GM21423 (cell line): ENCODE measurements around the gene TTC3.
"Not testable (repeated sequence)": the region's sequence is repeated elsewhere in the genome, so short reads cannot be mapped to it uniquely, and the experiment has no call there.

Experiments
- ATAC-seq: cut with Tn5 transposase; IDR thresholded peaks from one replicate; pipeline ENCODE4 v1.9.1; 2021; ENCODE audit warnings: mild to moderate bottlenecking, moderate library complexity; ENCODE audit not compliant: unreplicated experiment

The TTC3 gene

GRCh38 chr21:37072988-37073416 is at the start of gene TTC3, which contains the start of gene PIGP:
TSS of gene TTC3 (plus strand) at chr21:37073254. CDS start at chr21:37087258, 14,004 bp downstream.
TSS of gene PIGP (minus strand) at chr21:37073071. CDS start at chr21:37072515, 556 bp downstream.
- peak; percentile 69 for ATAC-seq

DNA sequence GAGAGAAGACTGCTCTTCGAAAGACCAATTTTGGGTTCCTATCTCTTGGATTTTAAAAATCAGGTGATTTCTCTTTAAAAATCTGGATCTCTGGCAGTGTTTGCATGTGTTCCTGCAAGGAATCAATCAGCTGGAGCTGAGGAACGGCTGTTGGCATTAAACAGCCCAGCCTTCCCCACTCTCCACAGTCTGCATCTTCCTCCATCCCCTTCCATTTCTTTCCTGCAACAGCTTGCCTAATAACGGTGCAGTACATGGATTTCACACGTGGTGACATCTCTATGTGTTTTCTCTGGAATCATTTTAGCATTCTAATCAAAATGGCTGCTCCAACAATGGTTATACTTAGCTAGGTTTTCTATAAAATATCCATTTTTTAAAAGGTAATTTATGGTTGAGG is 46.6 kb upstream of the TTC3 start:
- ATAC-seq = no peak

DNA sequence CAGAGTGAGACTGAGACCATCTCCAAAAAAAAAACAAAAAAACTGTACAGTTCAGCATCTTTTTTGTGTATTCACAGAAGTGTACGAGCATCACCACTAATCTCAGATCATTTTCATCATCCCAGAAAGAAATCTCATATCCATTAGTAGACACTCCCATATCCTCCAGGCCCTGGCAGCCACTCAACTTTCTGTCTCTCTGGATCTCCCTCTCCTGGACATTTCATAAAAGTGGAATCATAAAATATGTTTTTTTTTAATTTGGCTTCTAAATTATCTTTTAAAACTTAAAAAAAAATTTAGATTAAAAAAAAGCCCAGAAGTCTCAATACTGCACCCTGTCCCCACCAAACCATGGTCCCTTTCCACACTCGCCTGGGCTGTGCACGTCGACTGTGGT is 44.5 kb upstream of the TTC3 start:
- no peak for ATAC-seq

DNA sequence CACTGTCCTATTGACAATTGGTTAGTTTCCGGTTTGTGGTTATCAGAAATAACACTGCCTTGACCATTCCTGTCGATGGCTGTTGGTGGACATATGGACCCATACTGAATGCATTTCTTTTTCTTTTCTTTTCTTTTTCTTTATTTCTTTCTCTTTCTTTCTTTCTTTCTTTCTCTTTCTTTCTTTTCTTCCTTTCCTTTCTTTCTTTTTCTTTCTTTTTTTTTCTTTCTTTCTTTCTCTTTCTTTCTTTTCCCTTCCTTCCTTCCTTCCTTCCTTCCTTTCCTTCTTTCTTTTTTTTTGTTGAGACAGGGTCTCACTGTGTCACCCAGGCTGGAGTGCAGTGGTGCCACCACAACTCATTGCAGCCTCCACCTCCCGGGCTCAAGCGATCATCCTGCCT is 42.2 kb upstream of the TTC3 start:
- ATAC-seq = no peak

DNA sequence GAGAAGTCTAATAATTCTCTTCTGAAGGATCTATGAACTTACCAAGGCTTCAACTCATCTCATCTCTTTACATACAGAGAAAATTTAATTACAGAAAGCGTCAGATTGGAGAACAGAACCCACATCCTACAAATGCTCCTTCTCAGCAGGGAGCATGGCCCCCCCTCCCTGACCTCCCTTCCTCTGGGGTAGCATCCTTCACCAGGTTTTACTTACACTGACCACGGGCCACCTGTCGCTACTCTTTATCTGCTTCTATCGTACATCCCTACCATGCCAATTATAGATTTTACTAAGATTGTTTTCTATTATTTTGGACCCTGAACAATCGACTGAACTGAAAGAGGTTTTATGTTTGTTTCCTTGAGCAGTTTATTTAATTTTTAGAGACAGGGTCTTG is 40.8 kb upstream of the TTC3 start:
- ATAC-seq = no peak

GRCh38 chr21:37032877-37033471 is 40.1 kb upstream of the TTC3 start:
- ATAC-seq = no peak

DNA sequence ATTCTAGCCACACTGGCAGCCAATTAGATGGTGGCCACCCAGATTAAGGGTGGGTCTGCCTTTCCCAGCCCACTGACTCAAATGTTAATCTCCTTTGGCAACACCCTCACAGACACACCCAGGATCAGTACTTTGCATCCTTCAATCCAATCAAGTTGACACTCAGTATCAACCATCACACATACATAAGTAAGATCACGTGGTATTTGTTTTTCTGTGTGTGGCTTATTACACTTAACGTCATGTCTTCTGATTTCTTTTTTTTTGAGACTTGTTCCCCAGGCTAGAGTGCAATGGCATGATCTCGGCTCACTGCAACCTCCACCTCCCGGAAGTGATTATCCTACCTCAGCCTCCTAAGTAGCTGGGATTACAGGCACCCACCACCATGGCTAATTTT is 38.7 kb upstream of the TTC3 start:
- ATAC-seq = not testable (repeated sequence)

GRCh38 chr21:37036177-37036576 is 36.9 kb upstream of the TTC3 start:
- no peak for ATAC-seq

DNA sequence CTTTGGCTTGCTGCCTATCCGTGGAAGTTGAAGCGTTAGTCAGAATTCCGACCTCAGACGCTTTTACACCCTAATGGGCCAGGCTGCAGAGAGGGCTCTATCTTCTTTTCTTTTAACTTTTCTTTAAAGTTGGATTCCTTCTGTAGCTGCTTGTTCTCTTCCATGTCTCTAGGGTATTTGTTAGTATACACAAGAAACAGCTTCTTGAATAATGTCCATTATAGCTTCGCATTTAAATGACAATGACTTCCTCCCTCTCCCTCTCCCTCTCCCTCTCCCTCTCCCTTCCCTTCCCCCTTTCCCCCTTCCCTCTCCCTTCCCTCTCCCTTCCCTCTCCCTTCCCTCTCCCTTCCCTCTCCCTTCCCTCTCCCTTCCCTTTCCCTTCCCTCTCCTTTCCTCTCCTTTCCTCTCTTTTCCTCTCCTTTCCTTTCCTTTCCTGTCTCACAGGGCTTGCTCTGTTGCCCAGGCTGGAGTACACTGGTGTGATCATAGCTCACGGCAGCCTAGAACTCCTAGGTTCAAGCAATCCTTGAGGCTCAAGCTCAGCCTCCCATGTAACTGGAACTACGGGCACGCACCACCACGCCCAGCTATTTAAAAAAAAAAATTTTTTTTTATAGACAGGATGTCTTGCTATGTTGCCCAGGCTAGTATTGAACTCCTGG is 33.5 kb upstream of the TTC3 start:
- no peak for ATAC-seq

GRCh38 chr21:37040212-37040611 is 32.8 kb upstream of the TTC3 start:
- no peak for ATAC-seq

DNA sequence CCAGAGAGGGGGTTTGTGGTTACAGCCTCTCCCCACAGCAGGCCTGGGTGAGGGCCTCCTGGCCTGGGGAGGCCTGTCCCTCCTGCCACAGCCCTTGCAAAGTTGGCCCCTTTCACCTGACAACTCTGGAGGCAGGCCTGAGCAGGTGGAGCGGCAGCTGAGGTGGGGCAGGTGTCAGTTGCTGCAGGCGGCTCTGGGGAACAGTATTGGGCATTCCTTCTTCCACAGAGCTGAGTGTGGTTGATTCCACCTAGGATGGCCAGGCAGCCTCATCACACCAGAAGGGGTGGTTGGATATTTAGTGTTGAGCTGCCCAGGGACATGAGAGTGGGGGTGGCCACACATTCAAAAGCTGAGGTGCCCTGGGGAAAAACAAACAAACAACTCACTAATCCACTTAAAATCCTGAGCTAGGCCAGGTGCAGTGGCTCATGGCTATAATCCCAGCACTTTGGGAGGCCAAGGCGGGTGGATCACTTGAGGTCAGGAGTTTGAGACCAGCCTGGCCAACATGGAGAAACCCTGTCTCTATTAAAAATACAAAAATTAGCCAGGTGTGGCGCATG is 31.3 kb upstream of the TTC3 start:
- no peak for ATAC-seq

GRCh38 chr21:37043818-37044217 is 29.2 kb upstream of the TTC3 start:
- ATAC-seq = no peak

- ATAC-seq = no peak
Observed at GRCh38 chr21:37044643-37045042, 28.4 kb upstream of the TTC3 start.

- no peak for ATAC-seq
Observed at GRCh38 chr21:37045149-37045548, 27.9 kb upstream of the TTC3 start.

GRCh38 chr21:37045556-37045955 is 27.5 kb upstream of the TTC3 start:
- ATAC-seq = no peak

GRCh38 chr21:37047079-37047478 is 26.0 kb upstream of the TTC3 start:
- ATAC-seq = no peak

GRCh38 chr21:37049741-37050140 is 23.3 kb upstream of the TTC3 start:
- ATAC-seq = not testable (repeated sequence)

DNA sequence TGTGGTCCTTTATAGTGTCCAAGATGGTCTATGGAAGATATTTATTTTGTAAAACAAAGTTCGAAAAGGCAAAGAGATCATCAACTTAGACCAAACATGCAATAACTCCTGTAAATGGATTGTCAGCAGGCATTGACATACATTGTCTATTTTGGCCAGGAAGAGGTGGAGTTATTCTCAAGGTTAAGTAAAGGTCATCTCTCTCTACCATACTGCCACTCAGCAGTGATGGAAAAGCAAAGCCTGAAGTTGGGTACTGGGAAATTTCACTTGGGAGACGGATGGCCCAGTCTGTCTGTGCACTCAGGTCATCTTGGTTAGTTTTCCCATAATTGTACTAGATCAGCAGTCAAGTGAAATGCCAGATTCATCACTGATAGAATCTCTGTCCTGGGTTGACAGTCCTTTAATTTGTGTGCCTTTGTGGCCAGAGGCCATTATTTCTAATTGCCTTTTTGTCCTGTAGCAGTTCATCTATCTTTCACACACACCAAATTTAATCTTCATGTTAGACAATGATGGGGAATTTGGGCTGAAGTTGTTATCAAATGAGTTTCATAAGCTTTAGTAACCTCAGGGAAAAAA is 17.7 kb upstream of the TTC3 start:
- ATAC-seq = no peak

DNA sequence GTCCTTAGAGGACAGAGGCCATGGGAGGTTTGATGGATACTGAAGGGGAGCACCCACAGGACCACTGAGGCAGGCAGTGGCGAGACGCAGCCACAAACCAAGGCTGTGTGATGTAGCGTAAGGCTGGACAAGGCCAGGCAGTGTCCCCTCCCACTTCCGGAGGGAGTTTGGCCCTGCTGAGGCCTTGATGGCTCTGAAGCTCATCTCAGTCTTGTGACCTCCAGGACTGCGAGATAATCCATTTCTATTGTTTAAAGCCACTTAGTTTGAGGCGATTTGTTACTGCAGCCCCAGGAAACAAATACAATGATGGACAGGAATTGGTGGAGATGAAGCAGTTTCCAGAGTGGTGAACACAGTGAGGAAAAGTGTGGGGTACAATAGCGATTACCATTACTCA is 15.4 kb upstream of the TTC3 start:
- ATAC-seq = no peak

DNA sequence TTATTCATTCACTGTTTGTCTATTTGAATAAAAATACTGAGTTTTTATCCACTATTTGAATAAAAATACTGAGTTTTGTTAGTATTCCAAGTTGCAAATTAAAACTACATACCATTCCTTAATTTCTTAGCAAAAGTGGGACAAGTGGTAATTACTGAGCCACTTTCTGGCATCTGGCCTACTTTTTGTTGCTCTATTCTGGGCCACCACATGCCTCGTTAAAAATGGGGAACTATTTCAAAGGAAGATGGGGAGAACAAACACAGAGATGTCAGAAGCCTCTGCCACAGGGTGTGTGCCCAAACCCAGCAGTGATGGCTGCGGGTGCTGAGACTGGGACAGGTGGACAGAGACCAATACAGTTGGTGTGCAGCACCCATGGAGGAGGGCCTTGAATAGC is 14.8 kb upstream of the TTC3 start:
- no peak for ATAC-seq

GRCh38 chr21:37059181-37059580 is 13.9 kb upstream of the TTC3 start:
- no peak for ATAC-seq

DNA sequence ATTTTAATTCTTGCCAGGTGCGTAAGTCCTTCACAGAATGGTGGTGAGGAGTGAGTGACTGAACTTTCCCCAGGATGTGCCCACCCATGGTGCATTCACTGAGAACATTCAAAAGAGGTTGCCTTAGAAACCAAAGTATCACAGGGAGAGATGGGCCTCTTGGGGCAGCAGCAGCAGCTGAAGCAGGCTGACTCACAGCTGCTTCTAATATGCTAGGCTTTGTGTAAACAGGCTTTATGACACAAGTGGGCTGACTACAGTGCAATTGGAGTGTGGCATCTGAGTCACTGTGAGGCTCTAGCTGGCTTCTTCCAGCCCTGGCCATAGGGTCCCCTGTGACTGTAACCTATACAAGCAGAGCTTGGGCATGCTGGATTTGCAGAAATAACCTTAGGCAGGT is 12.8 kb upstream of the TTC3 start:
- no peak for ATAC-seq
